ENCODE results near the gene DDR1. TPM values are rescaled to one million over a fixed set of nuclear protein-coding genes. Genes with fewer than 3 reads are reported as not detected.
"Not testable (repeated sequence)": the region's sequence is repeated elsewhere in the genome, so short reads cannot be mapped to it uniquely, and the experiment has no call there.

Gene DDR1
- total RNA-seq, 1 donor from 2014 or later, result 146 TPM

DNA sequence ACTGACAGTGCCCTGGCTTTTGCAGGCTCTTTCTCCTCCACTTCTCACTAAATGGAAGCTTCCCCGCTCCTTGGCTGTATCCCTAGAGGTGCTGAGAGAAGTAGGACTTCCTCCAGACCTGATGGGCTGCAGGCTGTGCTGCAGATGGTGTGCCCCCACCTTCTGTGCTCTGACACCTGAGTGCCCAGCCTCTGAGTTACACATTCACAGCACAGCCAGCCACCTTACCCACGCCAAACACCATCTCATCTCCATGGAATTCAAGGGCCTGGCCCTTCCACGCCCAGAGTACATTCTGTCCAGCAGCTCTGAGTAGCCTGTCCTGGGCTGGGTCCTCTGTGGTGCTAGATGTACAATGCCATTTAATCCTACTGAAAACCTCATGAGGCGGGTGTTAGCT lies 42.3 kb downstream of the DDR1 start:
- TF ChIP-seq, protein P1, sequence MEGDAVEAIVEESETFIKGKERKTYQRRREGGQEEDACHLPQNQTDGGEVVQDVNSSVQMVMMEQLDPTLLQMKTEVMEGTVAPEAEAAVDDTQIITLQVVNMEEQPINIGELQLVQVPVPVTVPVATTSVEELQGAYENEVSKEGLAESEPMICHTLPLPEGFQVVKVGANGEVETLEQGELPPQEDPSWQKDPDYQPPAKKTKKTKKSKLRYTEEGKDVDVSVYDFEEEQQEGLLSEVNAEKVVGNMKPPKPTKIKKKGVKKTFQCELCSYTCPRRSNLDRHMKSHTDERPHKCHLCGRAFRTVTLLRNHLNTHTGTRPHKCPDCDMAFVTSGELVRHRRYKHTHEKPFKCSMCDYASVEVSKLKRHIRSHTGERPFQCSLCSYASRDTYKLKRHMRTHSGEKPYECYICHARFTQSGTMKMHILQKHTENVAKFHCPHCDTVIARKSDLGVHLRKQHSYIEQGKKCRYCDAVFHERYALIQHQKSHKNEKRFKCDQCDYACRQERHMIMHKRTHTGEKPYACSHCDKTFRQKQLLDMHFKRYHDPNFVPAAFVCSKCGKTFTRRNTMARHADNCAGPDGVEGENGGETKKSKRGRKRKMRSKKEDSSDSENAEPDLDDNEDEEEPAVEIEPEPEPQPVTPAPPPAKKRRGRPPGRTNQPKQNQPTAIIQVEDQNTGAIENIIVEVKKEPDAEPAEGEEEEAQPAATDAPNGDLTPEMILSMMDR (IDR thresholded peaks at IDR 0.05), result no peak
- Mint-ChIP-seq H3K4me3 (ENCODE audit: unreplicated experiment) (no peak overlapping the region), H3K27me3 (ENCODE audit: unreplicated experiment) (no peaks in the 10 kb centered on the region)

DNA sequence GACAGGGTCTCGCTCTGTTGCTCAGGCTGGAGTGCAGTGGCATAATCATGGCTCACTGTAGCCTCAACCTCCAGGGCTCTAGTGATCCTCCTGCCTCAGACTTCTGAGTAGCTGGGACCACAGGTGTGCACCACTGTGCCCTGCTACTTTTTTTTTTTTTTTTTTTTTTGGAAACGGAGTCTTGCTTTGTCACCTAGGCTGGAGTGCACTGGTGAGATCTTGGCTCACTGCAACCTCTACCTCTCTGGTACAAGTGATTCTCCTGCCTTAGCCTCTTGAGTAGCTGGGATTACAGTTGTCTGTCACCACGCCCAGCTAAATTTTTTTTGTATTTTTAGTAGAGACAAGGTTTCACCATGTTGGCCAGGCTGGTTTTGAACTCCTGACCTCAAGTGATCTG lies 42.8 kb downstream of the DDR1 start:
- not testable (repeated sequence) for H3K4me1 Mint-ChIP-seq (ENCODE audit: unreplicated experiment); H3K9me3 Mint-ChIP-seq (ENCODE audit: unreplicated experiment); H3K27ac Mint-ChIP-seq (ENCODE audit: unreplicated experiment)

More for the DNA sequence above, 42.3 kb downstream of the DDR1 start:
- no peak for DNase-seq (ENCODE audit: extremely low spot score, unreplicated experiment)
- no peaks in the 10 kb centered on the region for H3K4me1 Mint-ChIP-seq (ENCODE audit: unreplicated experiment)
- no peak overlapping the region for H3K27ac Mint-ChIP-seq (ENCODE audit: unreplicated experiment)
- peaks cover 9% of the 10 kb centered on the region for H3K9me3 Mint-ChIP-seq (ENCODE audit: unreplicated experiment)
- peaks cover 44% of the 10 kb centered on the region for H3K36me3 Mint-ChIP-seq (ENCODE audit: unreplicated experiment)

DNA sequence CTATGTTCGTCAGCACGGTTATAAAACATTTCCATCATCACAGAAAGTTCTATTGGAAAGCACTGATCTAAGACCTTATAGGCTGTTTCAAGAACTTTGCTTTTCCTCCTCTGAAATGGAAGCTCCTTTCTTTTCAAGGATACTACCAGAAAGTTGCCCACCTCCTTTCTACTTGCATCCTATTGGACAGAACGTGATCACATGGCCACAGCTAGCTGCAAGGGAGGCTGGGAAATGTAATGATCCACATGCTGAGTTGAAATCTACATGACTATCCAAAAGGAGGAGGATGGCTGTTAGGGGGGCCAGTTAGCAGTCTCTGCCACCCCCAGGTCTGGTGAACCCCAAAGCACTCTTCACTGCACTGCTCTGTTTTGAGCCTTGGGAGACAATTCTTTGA lies 44.4 kb downstream of the DDR1 start:
- Mint-ChIP-seq H3K4me3 (ENCODE audit: unreplicated experiment) (no peak overlapping the region), H3K9me3 (ENCODE audit: unreplicated experiment) (peaks cover 9% of the 10 kb centered on the region), H3K27ac (ENCODE audit: unreplicated experiment) (no peak overlapping the region), H3K4me1 (ENCODE audit: unreplicated experiment) (no peaks in the 10 kb centered on the region), H3K36me3 (ENCODE audit: unreplicated experiment) (peaks cover 30% of the 10 kb centered on the region), H3K27me3 (ENCODE audit: unreplicated experiment) (no peaks in the 10 kb centered on the region)
- no peak for DNase-seq (ENCODE audit: extremely low spot score, unreplicated experiment)
- TF ChIP-seq, protein P1 (IDR thresholded peaks at IDR 0.05), result no peak

More for the DNA sequence above, 42.8 kb downstream of the DDR1 start:
- DNase-seq (ENCODE audit: extremely low spot score, unreplicated experiment); H3K4me3 Mint-ChIP-seq (ENCODE audit: unreplicated experiment); H3K27me3 Mint-ChIP-seq (ENCODE audit: unreplicated experiment): not testable (repeated sequence)
- H3K36me3 Mint-ChIP-seq (ENCODE audit: unreplicated experiment), result peaks cover 43% of the 10 kb centered on the region

DNA sequence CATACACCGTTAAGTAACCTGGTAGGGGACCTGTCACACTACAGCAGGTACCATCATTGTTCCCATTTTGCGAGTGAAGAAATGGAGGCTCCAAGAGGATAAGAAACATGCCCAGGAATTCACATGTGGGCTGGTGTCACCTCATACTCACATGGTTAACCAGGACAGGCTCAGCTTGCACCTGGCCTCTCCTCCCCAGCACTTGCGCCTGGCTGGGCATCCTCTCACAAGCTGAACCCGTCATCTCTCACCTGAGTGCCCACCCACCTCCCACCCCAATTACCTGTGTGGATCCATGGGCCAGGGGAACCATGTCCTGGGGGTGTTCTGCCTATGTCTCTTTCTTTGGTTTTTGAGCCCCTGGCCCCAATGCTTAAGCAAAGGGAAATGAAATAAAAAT lies 46.2 kb downstream of the DDR1 start:
- no peaks in the 10 kb centered on the region for H3K4me1 Mint-ChIP-seq (ENCODE audit: unreplicated experiment)
- no peak for DNase-seq (ENCODE audit: extremely low spot score, unreplicated experiment)
- no peak overlapping the region for H3K27ac Mint-ChIP-seq (ENCODE audit: unreplicated experiment)
- peaks cover 26% of the 10 kb centered on the region for H3K36me3 Mint-ChIP-seq (ENCODE audit: unreplicated experiment)
- TF ChIP-seq, protein P1 (IDR thresholded peaks at IDR 0.05), result no peak
- H3K4me3 Mint-ChIP-seq (ENCODE audit: unreplicated experiment), result no peak overlapping the region
- H3K9me3 Mint-ChIP-seq (ENCODE audit: unreplicated experiment), result peaks cover 9% of the 10 kb centered on the region
- H3K27me3 Mint-ChIP-seq (ENCODE audit: unreplicated experiment), result no peaks in the 10 kb centered on the region

DNA sequence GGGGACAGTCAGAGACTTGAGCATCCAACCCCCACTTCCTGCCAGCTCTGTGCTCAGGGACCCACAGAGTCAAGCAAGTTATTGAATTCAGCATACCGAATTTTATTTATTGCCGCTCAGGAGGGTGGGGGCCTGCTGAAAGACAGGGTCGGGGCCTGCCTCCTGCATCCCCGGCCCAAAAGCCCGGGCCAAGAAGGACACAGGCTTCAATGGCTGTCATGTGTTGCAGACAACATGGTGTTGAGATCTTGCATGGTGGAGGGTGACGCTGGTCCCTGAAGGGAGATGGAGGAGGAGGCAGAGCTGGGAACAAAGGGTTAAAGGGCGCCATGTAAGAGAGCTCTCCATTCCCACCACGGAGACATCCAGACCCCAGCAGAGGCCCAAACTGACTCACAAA lies 47.0 kb downstream of the DDR1 start:
- H3K36me3 Mint-ChIP-seq (ENCODE audit: unreplicated experiment), result peaks cover 24% of the 10 kb centered on the region
- H3K27me3 Mint-ChIP-seq (ENCODE audit: unreplicated experiment), result peaks cover 2% of the 10 kb centered on the region
- peaks cover 9% of the 10 kb centered on the region for H3K9me3 Mint-ChIP-seq (ENCODE audit: unreplicated experiment)
- no peak for DNase-seq (ENCODE audit: extremely low spot score, unreplicated experiment)
- no peak overlapping the region for H3K27ac Mint-ChIP-seq (ENCODE audit: unreplicated experiment)
- TF ChIP-seq, protein P1 (IDR thresholded peaks at IDR 0.05), result no peak
- no peak overlapping the region for H3K4me3 Mint-ChIP-seq (ENCODE audit: unreplicated experiment)
- no peaks in the 10 kb centered on the region for H3K4me1 Mint-ChIP-seq (ENCODE audit: unreplicated experiment)
